HL-60 (cell line): Measurements from ENCODE around the gene CRYBB1.

Experiments
- DNase-seq, 2 experiments: peaks; one replicate each; pipeline ENCODE4 v3.0.0-alpha.2; 2010 to 2020; ENCODE audit warnings: low read depth in 1 of 2, low spot score in 1 of 2
- H3K27ac ChIP-seq: fragments of 250-450 bp; sonication (Bioruptor Pico); replicated peaks from 2 replicates; pipeline ENCODE4 v1.5.1; 2020; ENCODE audit warnings: mild to moderate bottlenecking, moderate library complexity
- H3K27me3 ChIP-seq: fragments of 250-450 bp; sonication (Bioruptor Pico); 2 replicates; pipeline ENCODE4 v1.5.1; 2021; ENCODE audit warnings: mild to moderate bottlenecking, moderate library complexity; ENCODE audit not compliant: insufficient read depth, poor library complexity, severe bottlenecking
- H3K4me3 ChIP-seq: replicated peaks from 2 replicates; pipeline ENCODE4 v1.5.1; 2011; ENCODE audit warnings: mild to moderate bottlenecking, control low read depth, low read length; ENCODE audit not compliant: insufficient read depth
- GABPA ChIP-seq: IDR thresholded peaks from 2 replicates; pipeline ENCODE4 v1.6.1; 2012; ENCODE audit warnings: low read depth
- POLR2AphosphoS5 ChIP-seq: IDR thresholded peaks from 2 replicates; pipeline ENCODE4 v1.6.1; 2012; ENCODE audit warnings: low read depth
- REST ChIP-seq: IDR thresholded peaks from 2 replicates; pipeline ENCODE4 v1.6.1; 2012; ENCODE audit warnings: low read depth; ENCODE audit not compliant: insufficient replicate concordance
- SPI1 ChIP-seq: IDR thresholded peaks from 2 replicates; pipeline ENCODE4 v1.6.1; 2012; ENCODE audit warnings: low read depth, mild to moderate bottlenecking, borderline replicate concordance
- TF ChIP-seq, protein P1 (sequence below): IDR thresholded peaks from one replicate; pipeline ENCODE4 v1.5.1; 2011; ENCODE audit warnings: low read length, control low read depth, inconsistent platforms; ENCODE audit not compliant: insufficient read depth

CRYBB1 gene

GRCh38 chr22:26656891-26657851, 39.3 kb upstream of the CRYBB1 start, which contains the start of gene MIAT:
MIAT (plus strand) TSS chr22:26657588.
- no peak for TF ChIP-seq SPI1
- peak within 1 kb of the TSS; percentile 35; the same call in 1 of the 2 replicates for H3K4me3 ChIP-seq
- peaks cover 13% of the 10 kb centered on the region for H3K27me3 ChIP-seq
- H3K27ac ChIP-seq = no peak within 1 kb of the TSS
- no peak for DNase-seq

DNA sequence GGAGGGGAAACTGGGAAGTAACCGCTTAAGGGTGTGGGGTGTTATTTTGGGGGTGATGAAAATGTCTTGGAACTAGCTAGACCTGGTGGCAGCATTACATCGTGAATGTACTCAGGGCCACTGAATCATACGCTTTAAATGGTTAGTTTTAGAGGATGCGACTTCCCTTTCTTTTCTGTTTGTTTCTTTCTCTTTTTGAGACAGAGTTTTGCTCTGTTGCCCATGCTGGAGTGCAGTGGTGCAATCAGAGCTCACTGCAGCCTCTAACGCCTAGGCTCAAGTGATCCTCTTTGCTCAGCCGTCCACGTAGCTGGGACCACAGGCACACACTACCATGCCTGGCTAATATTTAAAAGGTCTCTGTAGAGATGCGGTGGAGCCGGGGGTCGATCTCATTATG, 34.0 kb upstream of the CRYBB1 start:
- DNase-seq = no peak
- H3K27me3 ChIP-seq = peaks cover 1% of the 10 kb centered on the region
- H3K27ac ChIP-seq = no peak overlapping the region
- TF ChIP-seq SPI1 (no peak), POLR2AphosphoS5 (no peak), REST (no peak), GABPA (no peak)
- TF ChIP-seq, protein P1, sequence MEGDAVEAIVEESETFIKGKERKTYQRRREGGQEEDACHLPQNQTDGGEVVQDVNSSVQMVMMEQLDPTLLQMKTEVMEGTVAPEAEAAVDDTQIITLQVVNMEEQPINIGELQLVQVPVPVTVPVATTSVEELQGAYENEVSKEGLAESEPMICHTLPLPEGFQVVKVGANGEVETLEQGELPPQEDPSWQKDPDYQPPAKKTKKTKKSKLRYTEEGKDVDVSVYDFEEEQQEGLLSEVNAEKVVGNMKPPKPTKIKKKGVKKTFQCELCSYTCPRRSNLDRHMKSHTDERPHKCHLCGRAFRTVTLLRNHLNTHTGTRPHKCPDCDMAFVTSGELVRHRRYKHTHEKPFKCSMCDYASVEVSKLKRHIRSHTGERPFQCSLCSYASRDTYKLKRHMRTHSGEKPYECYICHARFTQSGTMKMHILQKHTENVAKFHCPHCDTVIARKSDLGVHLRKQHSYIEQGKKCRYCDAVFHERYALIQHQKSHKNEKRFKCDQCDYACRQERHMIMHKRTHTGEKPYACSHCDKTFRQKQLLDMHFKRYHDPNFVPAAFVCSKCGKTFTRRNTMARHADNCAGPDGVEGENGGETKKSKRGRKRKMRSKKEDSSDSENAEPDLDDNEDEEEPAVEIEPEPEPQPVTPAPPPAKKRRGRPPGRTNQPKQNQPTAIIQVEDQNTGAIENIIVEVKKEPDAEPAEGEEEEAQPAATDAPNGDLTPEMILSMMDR = no peak
- H3K4me3 ChIP-seq = no peak overlapping the region

- no peak overlapping the region for H3K27ac ChIP-seq
- H3K27me3 ChIP-seq = no peaks in the 10 kb centered on the region
- TF ChIP-seq GABPA (no peak), REST (no peak), POLR2AphosphoS5 (no peak), SPI1 (no peak)
- TF ChIP-seq, protein P1 = no peak
- H3K4me3 ChIP-seq = no peak overlapping the region
- DNase-seq = no peak
These were observed 33.0 kb upstream of the CRYBB1 start for GRCh38 chr22:26650722-26651421.
